HL-60/S4 treated with retinoic acid at 250 ng/mL for 4 days and 3 days (cell line): ENCODE data around the gene PNMA3.
"Not testable (repeated sequence)": the region's sequence is repeated elsewhere in the genome, so short reads cannot be mapped to it uniquely, and the experiment has no call there.

Source experiments
- in situ Hi-C: fragments of 300-500 bp; cut with MboI; formaldehyde crosslinking; loops from 2 replicates; pipeline ENCODE4 v1.7.0; 2022; ENCODE audit warnings: low sequenced_read_pairs

Gene PNMA3

DNA sequence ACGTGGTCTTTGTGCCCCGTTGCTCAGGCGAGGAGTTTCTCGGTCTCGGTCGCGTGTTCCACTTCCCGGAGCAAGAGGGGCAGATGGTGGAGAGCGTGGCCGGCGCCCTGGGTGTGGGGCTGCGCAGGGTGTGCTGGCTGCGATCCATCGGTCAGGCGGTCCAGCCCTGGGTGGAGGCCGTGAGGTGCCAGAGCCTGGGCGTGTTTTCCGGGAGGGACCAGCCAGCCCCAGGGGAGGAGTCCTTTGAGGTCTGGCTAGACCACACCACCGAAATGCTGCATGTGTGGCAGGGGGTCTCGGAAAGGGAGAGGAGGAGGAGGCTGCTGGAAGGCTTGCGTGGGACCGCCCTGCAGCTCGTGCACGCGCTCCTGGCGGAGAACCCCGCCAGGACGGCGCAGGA, 17.1 kb downstream of the PNMA3 start:
- in situ Hi-C loops, result not testable (repeated sequence)

DNA sequence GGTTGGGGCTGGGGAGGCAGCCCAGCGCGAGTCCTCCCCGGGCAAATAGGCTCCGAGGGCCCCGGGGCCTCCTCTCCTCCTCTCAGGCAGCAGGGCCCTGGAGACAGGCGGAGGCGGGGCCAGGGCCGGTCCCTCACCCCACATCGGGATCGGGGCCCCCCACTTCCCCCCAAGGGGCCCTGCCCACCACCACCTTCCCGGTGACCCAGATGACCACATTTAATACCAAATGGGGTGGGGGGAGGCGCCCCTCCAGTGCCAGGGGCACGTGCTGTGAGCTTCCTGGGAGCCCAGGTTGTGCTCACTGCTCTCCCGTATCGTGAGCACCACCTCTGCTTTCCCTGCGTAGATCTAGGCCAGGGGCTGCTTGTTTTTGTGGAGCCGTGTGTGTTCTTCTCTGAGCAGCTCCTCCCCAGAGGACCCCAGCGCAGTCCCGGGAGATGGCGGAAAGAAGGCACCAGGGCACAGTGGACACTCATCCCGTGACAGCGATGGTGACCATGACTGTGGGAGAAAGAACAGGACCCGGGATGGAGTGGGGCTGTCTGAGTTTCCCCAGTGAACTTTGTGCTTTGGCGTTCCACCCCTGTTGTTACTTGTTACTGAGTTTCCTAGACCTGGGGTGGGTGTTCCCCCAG, 18.1 kb downstream of the PNMA3 start:
- in situ Hi-C loops, result no loop called here

DNA sequence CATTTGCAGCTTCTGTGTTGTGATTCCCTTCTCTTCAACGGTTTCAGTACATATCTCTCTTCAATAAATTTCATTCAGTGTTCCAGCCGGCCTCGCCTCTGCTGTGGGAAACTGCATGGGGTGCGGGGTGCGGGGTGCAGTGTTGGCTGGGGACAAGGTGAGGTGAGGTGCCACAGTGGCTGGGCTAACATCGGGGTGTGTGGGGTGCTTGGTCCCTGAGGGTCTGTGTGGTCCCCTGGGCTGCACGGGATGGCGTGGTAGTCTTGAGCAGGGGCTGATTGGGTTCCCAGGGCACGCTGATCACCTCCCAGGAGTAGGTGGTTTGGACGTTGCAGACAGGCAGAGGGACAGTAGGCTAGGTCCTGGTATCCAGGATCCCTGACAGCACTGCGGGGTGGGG, 18.7 kb downstream of the PNMA3 start:
- in situ Hi-C loops, result no loop called here

GRCh38 chrX:153075366-153075765, 19.1 kb downstream of the PNMA3 start:
- in situ Hi-C loops, result no loop called here

- in situ Hi-C loops, result not testable (repeated sequence)
Observed at GRCh38 chrX:153077437-153078135, 21.3 kb downstream of the PNMA3 start.

GRCh38 chrX:153083238-153083923, 27.1 kb downstream of the PNMA3 start:
- in situ Hi-C loops, result not testable (repeated sequence)

GRCh38 chrX:153102418-153102817, 46.1 kb downstream of the PNMA3 start:
- in situ Hi-C loops, result no loop called here

GRCh38 chrX:153104959-153105358, 48.7 kb downstream of the PNMA3 start:
- in situ Hi-C loops, result not testable (repeated sequence)

DNA sequence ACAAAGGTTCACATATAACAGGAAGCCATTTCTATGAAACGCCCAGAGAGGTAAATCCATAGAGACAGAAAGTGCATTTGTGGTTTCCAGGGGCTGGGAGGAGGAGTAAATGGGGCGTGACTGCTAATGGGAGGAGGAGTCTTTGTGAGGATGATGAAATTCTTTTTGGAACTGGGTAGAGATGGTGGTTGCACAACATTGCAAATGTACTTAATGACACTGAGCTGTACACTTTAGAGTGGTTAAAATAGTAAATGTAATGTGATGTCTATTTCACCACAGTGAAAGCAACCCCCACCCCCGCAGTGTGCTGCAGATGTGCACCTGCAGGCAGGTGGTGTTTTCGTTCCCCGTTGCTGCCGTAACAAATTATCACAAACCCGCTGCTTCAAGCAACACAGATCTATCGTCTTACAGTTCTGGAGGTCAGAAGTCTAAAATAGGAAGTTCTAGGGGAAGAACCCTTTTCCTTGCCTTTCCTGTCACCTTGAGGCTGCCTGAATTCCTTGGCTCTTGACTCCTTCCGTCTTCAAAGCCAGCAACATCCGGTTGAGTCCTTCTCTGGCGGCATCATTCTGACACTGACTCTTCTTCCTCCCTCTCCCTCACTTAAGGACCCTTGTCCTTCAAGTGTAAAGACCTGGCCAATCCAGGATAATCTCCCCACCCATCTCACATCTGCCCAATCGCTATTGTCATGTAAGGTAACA, 50.0 kb downstream of the PNMA3 start:
- in situ Hi-C loops, result not testable (repeated sequence)
